Measurements from ENCODE around the gene CEP68.

GRCh38 chr2:65081232-65081685, 25.0 kb downstream of the CEP68 start:
- TF ChIP-seq GATA3 (IDR thresholded peaks at IDR 0.05; ENCODE audit: low read depth, low read length) (no peak), GATA2 (IDR thresholded peaks at IDR 0.05; ENCODE audit: low read depth, low read length) (no peak)
